Measurements from ENCODE around the gene ACKR4.

DNA sequence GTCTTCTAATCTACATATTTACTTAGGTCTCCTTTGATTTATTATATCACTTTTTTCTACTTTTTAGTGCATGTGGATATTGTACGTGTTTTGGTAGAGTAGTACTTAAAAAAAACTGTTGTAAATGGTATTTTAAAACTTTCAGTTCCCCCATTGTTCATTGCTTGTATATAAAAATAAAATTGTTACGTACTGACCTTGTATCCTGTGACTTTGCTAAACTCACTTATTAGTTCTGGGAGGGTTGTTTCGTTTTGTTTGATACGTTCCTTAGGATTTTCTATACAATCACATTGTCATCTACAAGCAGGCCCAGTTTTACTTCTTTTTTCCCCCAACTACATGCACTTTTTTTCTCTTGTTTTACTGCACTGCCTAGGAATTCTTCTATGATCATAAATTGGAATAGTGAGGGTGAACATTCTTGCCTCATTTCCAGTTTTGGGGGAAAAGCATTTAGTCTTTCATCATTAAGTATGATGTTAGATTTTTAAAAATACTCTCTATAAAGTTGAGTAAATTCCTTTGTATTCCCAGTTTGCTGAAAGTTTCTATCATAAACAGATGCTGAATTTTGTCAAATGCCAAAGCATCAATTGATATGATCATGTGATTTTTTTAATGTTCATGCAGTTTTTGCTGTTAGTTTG is 33.5 kb upstream of the ACKR4 start:
- TF ChIP-seq GABPA (IDR thresholded peaks at IDR 0.05; ENCODE audit: low read depth) (no peak), POLR2AphosphoS5 (IDR thresholded peaks at IDR 0.05; ENCODE audit: low read depth, low read length) (no peak), EZH2phosphoT487 (IDR thresholded peaks at IDR 0.05; ENCODE audit: borderline replicate concordance, low read depth) (no peak)
- TF ChIP-seq, protein P1, sequence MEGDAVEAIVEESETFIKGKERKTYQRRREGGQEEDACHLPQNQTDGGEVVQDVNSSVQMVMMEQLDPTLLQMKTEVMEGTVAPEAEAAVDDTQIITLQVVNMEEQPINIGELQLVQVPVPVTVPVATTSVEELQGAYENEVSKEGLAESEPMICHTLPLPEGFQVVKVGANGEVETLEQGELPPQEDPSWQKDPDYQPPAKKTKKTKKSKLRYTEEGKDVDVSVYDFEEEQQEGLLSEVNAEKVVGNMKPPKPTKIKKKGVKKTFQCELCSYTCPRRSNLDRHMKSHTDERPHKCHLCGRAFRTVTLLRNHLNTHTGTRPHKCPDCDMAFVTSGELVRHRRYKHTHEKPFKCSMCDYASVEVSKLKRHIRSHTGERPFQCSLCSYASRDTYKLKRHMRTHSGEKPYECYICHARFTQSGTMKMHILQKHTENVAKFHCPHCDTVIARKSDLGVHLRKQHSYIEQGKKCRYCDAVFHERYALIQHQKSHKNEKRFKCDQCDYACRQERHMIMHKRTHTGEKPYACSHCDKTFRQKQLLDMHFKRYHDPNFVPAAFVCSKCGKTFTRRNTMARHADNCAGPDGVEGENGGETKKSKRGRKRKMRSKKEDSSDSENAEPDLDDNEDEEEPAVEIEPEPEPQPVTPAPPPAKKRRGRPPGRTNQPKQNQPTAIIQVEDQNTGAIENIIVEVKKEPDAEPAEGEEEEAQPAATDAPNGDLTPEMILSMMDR (IDR thresholded peaks at IDR 0.05) = no peak
